Heart left ventricle (tissue), 13 donors: Measurements from ENCODE around the gene C2CD2.

Experiments used
- CTCF ChIP-seq, 12 donors: fragments of 200-600 bp; sonication (generic) in 4 of 12; IDR thresholded peaks; one replicate each; pipeline versions ENCODE4 v1.5.0 to v1.8.0; 2018 to 2022; ENCODE audit warnings: antibody characterized with exemption in 12 of 12, mild to moderate bottlenecking in 5 of 12
- POLR2A ChIP-seq, 2 donors: fragments of 450-650 bp; IDR thresholded peaks; one replicate each; pipeline ENCODE4 v1.6.1; 2017; ENCODE audit warnings: antibody characterized with exemption in 2 of 2, mild to moderate bottlenecking in 2 of 2, moderate library complexity in 2 of 2
- donor health status: ischemic (EF 13 %, LVEDD 7.1; RV severe dilation, severe dysfunction).
- donor health status: DM: no; HTN: yes; CAD: no.
- donor health status: DM: no; HTN: no; CAD: no.
- donor health status: ischemic (EF 25% LVEDD 6.9; RV normal size, moderate dysfunction).
- donor health status: ischemic (EF 25% LVEDD 5.7; RV mildly dilated, moderate dysfunction).
- donor health status: ischemic (EF 35%, LVEDD 5.7; RV mildly dilated, moderate dysfunction).
- donor health status: nonischemic (EF 11% LVEDD 7.7; RV severe dilation, severe dysfunction).
- donor health status: DM: yes; HTN: yes; CAD: no.
- donor health status: PGD.
- donor health status: ischemic (EF 29% LVEDD 5.4; RV normal size, mild dysfunction).
- donor health status: nonischemic (EF 23%, LVEDD 6.1; RV moderate dilation, normal function).

- no peak for TF ChIP-seq CTCF (IDR thresholded peaks at IDR 0.05)
- no peak for TF ChIP-seq POLR2A (IDR thresholded peaks at IDR 0.05)
Observed at GRCh38 chr21:41897700-41898099, 56.1 kb downstream of the C2CD2 start.
